Measurements from ENCODE around the gene ALX1.
"Not testable (repeated sequence)": the region's sequence is repeated elsewhere in the genome, so short reads cannot be mapped to it uniquely, and the experiment has no call there.

The ALX1 gene

GRCh38 chr12:85299053-85299452 is 19.0 kb downstream of the ALX1 start:
- DNase-seq (ENCODE audit: extremely low read depth in 1 of 2, low read depth in 1 of 2): no peak

GRCh38 chr12:85301051-85301450 is 21.0 kb downstream of the ALX1 start:
- DNase-seq (ENCODE audit: extremely low read depth in 1 of 2, low read depth in 1 of 2): no peak

- no peak for DNase-seq (ENCODE audit: extremely low read depth in 1 of 2, low read depth in 1 of 2)
Observed at GRCh38 chr12:85308374-85308773, 28.4 kb downstream of the ALX1 start.

GRCh38 chr12:85309125-85309566 is 29.1 kb downstream of the ALX1 start:
- DNase-seq (ENCODE audit: extremely low read depth in 1 of 2, low read depth in 1 of 2): no peak

- no peak for DNase-seq (ENCODE audit: extremely low read depth in 1 of 2, low read depth in 1 of 2)
Observed at GRCh38 chr12:85310025-85310424, 30.0 kb downstream of the ALX1 start.

GRCh38 chr12:85310456-85311076 is 30.5 kb downstream of the ALX1 start:
- no peak for DNase-seq (ENCODE audit: extremely low read depth in 1 of 2, low read depth in 1 of 2)

GRCh38 chr12:85317866-85318636 is 38.0 kb downstream of the ALX1 start:
- DNase-seq (ENCODE audit: extremely low read depth in 1 of 2, low read depth in 1 of 2): not testable (repeated sequence)

- no peak for DNase-seq (ENCODE audit: extremely low read depth in 1 of 2, low read depth in 1 of 2)
Observed at GRCh38 chr12:85322715-85323114, 42.7 kb downstream of the ALX1 start.

- no peak for DNase-seq (ENCODE audit: extremely low read depth in 1 of 2, low read depth in 1 of 2)
Observed at GRCh38 chr12:85325442-85325841, 45.4 kb downstream of the ALX1 start.

GRCh38 chr12:85329913-85330312 is 49.9 kb downstream of the ALX1 start:
- no peak for DNase-seq (ENCODE audit: extremely low read depth in 1 of 2, low read depth in 1 of 2)

- DNase-seq (ENCODE audit: extremely low read depth in 1 of 2, low read depth in 1 of 2): no peak
Observed at GRCh38 chr12:85348779-85349178, 68.8 kb downstream of the ALX1 start.

- DNase-seq (ENCODE audit: extremely low read depth in 1 of 2, low read depth in 1 of 2): no peak
Observed at GRCh38 chr12:85350356-85350755, 70.3 kb downstream of the ALX1 start.
